ENCODE data around the gene CRACDL. TPM values are rescaled to one million over a fixed set of nuclear protein-coding genes. Genes with fewer than 3 reads are reported as not detected.

Gene CRACDL
- polyA plus RNA-seq, 1 donor (not counting 4 experiments of a cell fraction or from before 2014, with no cell fraction given), result 1.6 TPM

DNA sequence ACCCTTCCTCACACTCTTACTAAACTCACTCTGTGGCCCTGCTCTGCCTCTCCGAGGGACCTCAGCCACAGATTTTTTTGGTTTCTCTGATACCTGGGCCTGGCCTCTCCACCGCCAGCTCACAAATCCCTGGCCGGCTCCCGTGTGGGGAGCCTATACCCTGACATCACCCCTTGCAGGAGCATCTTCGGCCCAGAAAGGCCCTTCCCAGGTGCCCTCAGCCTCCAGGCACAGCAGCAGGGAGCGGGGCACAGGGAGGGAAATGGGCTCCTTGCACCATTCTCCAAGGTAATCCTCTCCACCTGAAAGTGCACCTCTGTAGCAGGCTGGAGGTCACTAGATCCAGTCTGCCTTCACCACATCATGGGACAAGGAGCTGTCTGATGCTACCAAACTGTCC, 43.2 kb downstream of the CRACDL start:
- Histone ChIP-seq H3K4me1 (ENCODE audit: control insufficient read depth, extremely low read depth, insufficient read depth, low read length) (no peaks in the 10 kb centered on the region), H3K9ac (ENCODE audit: control insufficient read depth, extremely low read depth, insufficient read depth, low read length) (no peak overlapping the region), H4K20me1 (ENCODE audit: control insufficient read depth, extremely low read depth, insufficient read depth, low read length) (no peaks in the 10 kb centered on the region), H3K36me3 (ENCODE audit: control insufficient read depth in 2 of 2, extremely low read depth in 1 of 2, insufficient read depth in 2 of 2, low read length in 2 of 2) (no peaks in the 10 kb centered on the region), H3K4me2 (ENCODE audit: control insufficient read depth, extremely low read depth, insufficient read depth, low read depth, low read length) (no peak overlapping the region), H3K9me1 (ENCODE audit: control insufficient read depth, extremely low read depth, insufficient read depth, low read length) (no peaks in the 10 kb centered on the region), H3K27ac (ENCODE audit: control insufficient read depth, insufficient read depth, low read length) (no peak overlapping the region), H3K4me3 (ENCODE audit: control insufficient read depth in 2 of 3, extremely low read depth in 1 of 3, insufficient read depth in 2 of 3, low read depth in 1 of 3, low read length in 3 of 3) (no peak overlapping the region), H2AFZ (ENCODE audit: control insufficient read depth, low read length) (no peak overlapping the region), H3K27me3 (ENCODE audit: control insufficient read depth, extremely low read depth, insufficient read depth, low read length) (no peaks in the 10 kb centered on the region), H3K9me3 (ENCODE audit: control insufficient read depth, low read depth, low read length) (no peaks in the 10 kb centered on the region), H3K79me2 (ENCODE audit: control insufficient read depth, insufficient read depth, low read length) (no peaks in the 10 kb centered on the region)
- dilution Hi-C loops (cut with MboI; ENCODE audit: extremely low pct_ligation_motif_present, low sequenced_read_pairs), result no loop called here
- FAIRE-seq (no peak), DNase-seq (ENCODE audit: low read depth, low spot score) (no peak)
- TF ChIP-seq EZH2 (IDR thresholded peaks at IDR 0.05; ENCODE audit: low read length) (no peak), CTCF (optimal IDR thresholded peaks at IDR 0.05 in 1 of 3, IDR thresholded peaks at IDR 0.05 in 1 of 3, conservative IDR thresholded peaks at IDR 0.05 in 1 of 3; ENCODE audit: extremely low read depth in 1 of 3, insufficient read depth in 2 of 3, low read length in 3 of 3) (no peak)

DNA sequence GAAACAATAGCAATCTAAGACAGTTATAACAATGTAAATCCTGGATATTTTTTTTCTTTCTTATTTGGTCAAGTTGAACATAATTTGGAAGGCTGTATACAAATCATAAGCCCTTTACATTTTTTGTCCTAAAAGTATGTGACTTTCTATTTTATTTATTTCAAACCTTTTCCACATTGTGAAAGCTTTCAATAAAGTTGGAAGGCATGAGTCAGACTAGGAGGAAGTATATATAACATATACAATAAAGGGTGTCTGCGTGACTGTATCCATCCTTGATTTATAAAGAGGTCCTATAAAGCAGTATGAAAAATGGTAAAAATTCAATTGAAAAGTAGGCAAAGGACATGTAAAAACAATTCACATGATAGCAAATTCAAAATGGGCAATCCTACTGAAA, 44.4 kb downstream of the CRACDL start:
- no peak for FAIRE-seq
- H3K9me3 ChIP-seq (ENCODE audit: control insufficient read depth, low read depth, low read length), result no peaks in the 10 kb centered on the region

More for the DNA sequence above, 44.4 kb downstream of the CRACDL start:
- H3K27ac ChIP-seq (ENCODE audit: control insufficient read depth, insufficient read depth, low read length), result no peak overlapping the region
- no peak overlapping the region for H3K4me2 ChIP-seq (ENCODE audit: control insufficient read depth, extremely low read depth, insufficient read depth, low read depth, low read length)
- no peaks in the 10 kb centered on the region for H3K9me1 ChIP-seq (ENCODE audit: control insufficient read depth, extremely low read depth, insufficient read depth, low read length)
- no peaks in the 10 kb centered on the region for H3K27me3 ChIP-seq (ENCODE audit: control insufficient read depth, extremely low read depth, insufficient read depth, low read length)
- H3K9ac ChIP-seq (ENCODE audit: control insufficient read depth, extremely low read depth, insufficient read depth, low read length), result no peak overlapping the region
- H3K4me1 ChIP-seq (ENCODE audit: control insufficient read depth, extremely low read depth, insufficient read depth, low read length), result no peaks in the 10 kb centered on the region
- TF ChIP-seq CTCF (optimal IDR thresholded peaks at IDR 0.05 in 1 of 3, IDR thresholded peaks at IDR 0.05 in 1 of 3, conservative IDR thresholded peaks at IDR 0.05 in 1 of 3; ENCODE audit: extremely low read depth in 1 of 3, insufficient read depth in 2 of 3, low read length in 3 of 3) (no peak), EZH2 (IDR thresholded peaks at IDR 0.05; ENCODE audit: low read length) (no peak)
- no peaks in the 10 kb centered on the region for H3K36me3 ChIP-seq (ENCODE audit: control insufficient read depth in 2 of 2, extremely low read depth in 1 of 2, insufficient read depth in 2 of 2, low read length in 2 of 2)
- H4K20me1 ChIP-seq (ENCODE audit: control insufficient read depth, extremely low read depth, insufficient read depth, low read length), result no peaks in the 10 kb centered on the region
- no peak for DNase-seq (ENCODE audit: low read depth, low spot score)
- H3K79me2 ChIP-seq (ENCODE audit: control insufficient read depth, insufficient read depth, low read length), result no peaks in the 10 kb centered on the region
- H3K4me3 ChIP-seq (ENCODE audit: control insufficient read depth in 2 of 3, extremely low read depth in 1 of 3, insufficient read depth in 2 of 3, low read depth in 1 of 3, low read length in 3 of 3), result no peak overlapping the region
- H2AFZ ChIP-seq (ENCODE audit: control insufficient read depth, low read length), result no peak overlapping the region
- dilution Hi-C loops (cut with MboI; ENCODE audit: extremely low pct_ligation_motif_present, low sequenced_read_pairs), result no loop called here

Data from keratinocyte (primary cell).